Hippocampal formation (tissue), 2 donors: ENCODE measurements around the gene PIGQ.
A peak's percentile ranks its signal among the peaks of the same experiment; 100 is the strongest.

Experiments used
- DNase-seq, 2 donors: peaks; one replicate each; lab custom pipeline; 2025; lab: John Stamatoyannopoulos, UW

Gene PIGQ

DNA sequence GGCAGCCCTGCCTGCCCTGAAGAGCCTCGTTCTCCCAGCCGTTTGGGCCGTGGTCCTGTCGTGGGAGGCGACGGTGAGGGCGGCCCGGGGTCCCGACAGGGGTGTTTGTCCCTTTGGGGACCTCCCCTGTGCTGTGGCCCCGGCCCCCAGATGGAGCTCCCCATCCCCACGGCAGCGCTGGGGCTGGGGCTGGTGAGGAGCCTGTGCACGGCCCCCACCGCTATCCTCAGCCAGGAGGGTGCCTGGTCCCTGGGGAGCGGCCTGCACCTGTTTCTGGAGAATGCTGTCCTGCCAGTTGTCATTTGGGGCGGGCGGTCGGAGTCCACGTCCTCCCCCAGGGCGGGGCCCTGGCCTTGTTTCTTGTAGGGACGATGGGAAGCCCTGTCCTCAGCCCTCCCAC is 35.6 kb upstream of the PIGQ start:
- DNase-seq = no peak

DNA sequence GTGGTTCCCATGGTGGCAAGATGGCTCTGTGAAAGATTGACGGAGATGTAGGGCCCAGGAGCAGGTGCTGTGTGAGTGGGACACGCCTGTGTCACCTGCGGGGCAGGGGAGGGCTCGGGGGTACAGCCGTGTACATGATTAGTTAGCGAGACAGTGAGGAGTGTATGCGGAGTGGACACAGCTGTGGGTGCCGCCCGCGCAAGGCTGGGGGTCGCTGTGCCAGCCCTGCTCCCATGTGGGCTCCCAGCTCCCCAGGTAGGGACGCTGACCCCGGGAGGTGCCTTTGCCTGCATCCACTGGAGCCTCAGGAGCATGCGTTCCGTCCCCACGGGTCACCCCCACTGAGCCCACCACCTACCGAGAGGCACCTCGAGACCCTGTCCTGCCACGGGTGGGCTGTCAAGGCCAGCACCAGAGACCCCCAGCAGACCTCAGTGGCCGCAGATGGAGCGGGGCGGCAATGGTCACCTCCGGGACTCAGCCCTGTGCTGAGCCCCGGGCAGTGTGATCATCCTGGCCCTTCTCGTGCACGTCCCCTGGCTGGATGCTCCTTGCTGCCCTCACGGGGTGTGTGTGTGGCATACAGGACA is 34.8 kb upstream of the PIGQ start:
- no peak for DNase-seq

DNA sequence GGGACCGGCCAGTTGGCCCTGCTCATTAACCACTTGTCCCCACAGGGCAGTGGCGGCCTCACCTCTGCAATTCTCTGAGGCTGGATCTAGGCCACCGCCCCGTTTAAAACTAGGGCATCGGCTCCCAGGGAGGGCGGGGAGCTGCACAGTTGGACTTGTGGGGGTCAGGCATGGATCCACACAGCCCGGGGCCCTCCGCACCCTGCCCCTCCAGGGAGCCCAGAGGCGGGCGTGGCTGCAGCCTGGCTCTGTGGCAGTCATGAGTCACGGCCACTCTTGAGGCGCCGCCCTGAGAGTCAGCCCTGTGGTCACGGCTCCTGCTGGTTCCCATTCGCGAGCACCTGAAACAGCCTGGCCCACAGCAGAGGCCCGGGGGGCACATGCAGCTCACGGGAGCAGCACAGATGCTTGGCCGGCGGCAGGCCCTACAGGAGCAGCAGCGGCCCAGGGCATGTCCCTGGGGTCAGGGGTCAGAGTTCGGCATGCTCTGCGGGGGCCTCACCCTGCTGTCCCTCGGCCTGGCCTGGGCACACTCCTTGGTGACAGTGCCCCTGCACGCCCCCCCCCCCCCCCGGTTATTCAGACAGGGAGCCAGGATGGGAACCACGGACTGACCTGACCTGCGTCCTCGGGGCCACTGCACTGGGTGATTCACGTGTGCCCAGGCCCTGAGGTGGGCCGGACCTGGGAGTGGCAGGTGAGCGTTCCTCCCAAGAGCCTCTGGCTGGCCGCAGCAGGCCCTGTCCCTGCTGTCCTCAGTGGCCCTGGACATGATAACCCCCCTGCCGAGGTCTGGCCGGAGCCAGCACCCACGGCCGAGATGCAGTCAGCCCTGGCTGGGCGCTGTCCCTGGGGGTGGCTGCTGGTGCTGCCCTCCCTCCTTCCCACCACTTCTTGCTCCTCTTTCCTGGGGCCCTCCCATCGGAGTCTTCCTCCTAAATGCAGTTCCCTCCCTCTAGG is 34.0 kb upstream of the PIGQ start:
- no peak for DNase-seq

DNA sequence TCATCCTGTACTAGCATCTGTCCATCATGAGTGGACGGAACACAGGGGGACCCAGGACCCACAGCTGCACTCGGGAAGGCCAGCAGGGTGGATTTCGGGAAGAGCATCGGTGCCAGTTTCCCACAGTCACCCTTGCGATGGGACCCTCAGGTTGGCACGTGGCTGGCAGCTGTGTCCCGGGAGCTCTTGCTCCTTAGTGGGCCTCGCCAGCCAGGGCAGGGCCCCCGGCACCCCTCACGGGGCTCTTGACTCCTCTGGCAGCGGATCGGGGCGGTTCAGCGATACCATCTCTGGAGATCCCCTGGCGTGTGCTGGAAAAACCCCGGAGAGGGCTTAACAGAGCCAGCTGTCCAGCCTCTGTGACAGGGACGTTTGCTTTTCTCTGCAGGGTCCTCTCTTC is 33.0 kb upstream of the PIGQ start:
- DNase-seq = no peak

DNA sequence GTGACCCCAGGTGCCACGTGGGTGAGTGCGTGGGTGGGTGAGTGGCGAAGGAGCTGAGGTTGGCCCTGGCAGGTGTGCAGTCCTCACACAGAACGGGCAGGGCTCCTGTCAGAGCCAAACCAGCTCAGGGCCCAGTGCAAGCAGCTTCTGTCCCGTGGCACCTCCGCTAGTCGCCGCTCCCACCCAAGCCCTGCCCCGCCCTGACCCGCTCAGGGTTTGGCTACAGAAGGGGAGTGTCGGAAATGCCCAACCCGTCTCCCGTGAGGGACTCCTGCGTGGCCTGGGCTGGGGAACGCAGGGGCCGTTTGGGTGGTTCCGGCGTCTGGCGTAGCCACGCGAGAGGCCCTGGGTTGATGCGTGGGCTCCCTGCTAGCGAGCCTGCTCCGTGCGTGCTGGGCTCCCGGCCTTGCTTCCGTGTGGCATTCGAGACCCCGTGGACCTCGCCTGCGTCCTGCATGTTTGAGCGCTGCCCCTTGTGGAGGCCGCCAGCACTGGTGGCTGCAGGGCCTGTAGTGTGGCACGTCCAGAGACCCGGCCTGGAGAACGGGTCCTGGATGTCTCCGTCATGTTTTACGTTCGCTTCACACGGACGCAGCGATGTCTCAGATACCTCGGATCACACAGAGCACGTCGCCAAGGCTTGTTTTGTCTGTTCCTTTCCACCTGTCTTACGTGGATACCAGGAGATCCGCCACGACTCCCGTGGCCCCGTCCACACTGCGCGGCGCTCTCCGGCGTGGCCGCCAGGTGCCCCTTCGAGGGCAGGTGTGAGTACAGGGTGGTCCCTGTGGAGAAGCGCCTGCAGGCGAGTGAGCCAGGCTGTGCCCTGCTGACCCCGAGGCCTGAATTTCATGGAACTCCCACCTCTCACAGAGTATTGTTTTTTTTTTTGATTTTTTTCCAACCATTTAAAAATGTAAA is 32.1 kb upstream of the PIGQ start:
- no peak for DNase-seq

DNA sequence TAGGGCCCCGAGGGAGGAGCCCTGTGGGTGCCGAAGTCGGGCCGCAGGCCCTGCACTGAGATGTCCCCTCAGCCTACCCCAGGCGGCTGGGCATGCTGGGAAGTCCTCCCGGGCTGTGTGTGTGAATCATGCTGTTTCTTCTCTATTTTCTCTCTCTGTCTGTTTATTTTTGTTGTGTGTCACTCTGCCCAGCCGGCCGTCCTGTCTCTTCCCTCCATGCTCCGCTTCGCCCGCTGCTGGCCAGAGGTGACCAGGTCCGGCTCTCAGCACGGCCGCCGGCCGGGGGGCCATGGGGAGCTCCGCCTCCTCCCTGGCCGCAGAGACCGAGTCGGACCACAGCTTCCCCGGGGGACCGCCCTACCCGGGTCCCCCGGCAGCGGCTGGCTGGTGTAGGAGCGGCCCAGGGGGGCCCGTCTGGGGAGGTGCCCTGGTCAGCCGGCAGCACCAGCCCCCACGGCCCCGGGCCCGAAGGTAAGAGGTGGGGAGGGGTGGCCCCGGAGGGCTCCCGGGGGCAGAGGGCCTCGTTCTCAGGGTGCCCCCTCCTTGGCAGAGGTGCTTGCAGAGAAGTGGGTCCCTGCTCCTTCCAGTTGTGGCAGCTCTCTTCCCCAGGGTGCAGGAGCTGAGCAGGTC is 29.8 kb upstream of the PIGQ start:
- DNase-seq = no peak

DNA sequence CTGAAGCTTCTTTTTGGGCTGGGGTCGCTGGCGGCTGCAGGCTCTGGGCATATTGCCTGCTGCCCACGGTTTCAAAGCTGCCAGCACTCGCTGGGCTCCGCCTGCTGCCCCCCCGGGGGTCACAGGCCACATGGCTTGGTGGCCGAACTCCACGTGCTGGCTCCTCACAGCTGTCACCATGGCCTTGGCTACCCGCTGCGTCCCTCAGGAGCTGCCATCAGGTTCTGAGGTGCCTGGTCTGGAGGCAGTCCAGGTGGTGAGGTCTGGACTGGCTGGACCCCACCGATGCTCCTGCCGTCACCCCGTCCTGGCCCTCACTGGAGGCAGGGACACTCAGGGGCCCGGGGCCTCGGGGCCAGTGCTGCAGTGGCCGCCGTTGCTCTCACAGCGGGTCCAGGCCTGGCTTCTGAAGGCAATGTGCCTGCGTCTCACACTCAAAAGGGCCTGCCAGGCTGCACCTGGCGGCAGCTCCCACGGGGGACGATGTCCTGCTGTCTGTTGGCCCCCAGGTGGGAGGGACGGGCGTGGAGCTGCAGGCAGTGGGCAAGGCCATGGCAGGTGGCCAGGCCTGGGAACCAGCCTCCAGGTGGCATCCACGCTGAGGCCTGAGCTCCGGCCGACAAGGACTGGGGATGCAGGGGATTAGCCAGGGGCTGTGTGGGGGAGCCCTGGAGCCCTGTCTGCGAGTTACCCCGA is 29.0 kb upstream of the PIGQ start:
- no peak for DNase-seq

DNA sequence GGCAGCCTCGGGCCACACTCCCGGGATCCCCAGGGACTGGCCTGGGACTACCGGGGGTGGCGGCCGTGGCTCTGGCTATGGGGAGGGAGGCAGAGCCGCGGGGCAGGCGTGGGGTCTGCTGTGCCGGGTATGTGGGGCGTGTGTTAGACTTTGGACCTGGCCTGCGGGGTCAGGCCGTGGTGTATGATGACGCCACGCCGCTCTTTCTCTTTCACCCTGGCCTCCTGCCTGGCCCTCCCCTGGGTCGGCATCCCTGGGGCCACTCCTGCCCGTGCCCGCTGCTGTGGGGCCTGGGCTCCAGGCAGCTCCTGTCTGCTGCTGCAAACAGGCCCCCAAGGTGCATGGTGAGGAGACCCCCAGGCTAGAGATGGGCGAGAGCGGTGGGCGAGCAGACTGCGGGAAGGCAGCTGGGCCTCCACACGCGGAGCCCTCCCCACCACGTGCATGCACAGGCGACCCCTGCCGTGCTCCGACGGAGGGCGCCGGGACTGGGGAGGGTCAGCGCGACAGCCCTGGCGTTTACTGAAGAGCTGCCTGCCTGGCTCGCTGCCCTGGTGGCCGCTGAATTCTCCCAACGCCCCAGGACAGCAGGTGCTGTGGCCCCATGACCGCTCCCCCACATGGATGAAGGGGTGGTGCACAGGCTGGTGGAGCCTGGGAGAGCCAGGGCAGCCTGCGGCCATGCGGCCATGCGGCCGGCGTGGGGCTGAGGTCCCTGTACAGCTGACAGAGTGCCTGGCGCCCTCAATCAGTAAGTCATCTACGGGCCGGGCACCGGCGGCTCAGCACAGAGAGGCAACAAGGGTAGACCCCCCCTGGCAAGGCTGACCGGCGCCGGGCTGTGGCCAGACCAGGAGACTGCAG is 26.2 kb upstream of the PIGQ start:
- DNase-seq = no peak

DNA sequence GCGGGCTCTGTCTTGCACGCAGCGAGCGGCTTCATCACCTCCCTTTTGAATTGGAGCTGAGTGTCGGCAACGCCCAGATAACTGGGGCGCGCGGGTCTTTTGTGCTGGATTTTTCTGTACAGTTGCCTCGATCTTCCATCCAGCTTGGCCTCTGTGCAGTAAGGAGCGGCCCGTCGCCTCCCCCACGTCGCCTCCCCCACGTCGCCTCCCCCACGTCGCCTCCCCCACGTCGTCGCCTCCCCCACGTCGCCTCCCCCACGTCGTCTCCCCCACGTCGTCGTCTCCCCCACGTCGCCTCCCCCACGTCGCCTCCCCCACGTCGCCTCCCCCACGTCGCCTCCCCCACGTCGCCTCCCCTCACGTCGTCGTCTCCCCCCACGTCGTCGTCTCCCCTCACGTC is 25.3 kb upstream of the PIGQ start:
- DNase-seq = no peak

DNA sequence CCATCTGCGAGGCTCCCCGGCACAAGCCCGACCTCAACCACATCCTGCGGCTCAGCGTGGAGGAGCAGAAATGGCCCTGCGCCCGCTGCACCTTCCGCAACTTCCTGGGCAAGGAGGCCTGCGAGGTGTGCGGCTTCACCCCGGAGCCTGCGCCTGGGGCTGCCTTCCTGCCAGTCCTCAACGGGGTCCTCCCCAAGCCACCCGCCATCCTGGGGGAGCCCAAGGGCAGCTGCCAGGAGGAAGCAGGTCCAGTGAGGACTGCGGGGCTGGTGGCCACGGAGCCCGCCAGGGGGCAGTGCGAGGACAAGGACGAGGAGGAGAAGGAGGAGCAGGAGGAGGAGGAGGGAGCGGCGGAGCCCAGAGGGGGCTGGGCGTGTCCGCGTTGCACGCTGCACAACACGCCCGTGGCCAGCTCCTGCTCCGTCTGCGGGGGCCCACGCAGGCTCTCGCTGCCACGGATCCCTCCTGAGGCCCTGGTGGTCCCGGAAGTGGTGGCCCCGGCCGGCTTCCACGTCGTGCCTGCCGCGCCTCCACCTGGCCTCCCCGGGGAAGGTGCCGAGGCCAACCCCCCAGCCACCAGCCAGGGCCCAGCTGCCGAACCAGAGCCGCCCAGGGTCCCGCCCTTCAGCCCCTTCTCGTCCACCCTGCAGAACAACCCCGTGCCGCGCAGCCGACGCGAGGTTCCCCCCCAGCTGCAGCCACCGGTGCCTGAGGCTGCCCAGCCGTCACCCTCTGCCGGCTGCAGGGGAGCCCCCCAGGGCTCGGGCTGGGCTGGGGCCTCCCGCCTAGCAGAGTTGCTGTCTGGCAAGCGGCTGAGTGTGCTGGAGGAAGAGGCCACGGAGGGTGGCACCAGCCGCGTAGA is 22.6 kb upstream of the PIGQ start:
- DNase-seq = peak in 1 of 2 donors; percentile 24

DNA sequence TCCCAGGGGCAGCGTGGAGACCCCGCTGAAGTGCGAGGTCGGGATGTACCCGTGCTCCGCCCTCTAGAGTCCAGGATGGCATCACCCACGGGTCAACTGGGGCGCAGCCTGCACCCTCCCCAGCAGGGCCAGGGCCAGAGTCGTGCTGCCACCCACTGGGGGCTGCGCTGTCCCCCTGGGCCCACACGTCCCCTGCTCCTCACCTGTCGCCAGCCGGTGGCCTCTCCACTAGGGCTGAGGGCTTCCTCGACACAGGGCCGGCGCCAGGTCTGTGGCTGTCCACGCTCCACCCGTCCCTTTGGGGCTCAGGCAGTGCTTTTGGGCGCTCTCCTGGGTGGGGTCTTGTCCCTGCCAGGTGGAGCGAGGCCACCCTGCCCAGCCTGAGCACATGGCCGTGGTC is 21.2 kb upstream of the PIGQ start:
- no peak for DNase-seq

DNA sequence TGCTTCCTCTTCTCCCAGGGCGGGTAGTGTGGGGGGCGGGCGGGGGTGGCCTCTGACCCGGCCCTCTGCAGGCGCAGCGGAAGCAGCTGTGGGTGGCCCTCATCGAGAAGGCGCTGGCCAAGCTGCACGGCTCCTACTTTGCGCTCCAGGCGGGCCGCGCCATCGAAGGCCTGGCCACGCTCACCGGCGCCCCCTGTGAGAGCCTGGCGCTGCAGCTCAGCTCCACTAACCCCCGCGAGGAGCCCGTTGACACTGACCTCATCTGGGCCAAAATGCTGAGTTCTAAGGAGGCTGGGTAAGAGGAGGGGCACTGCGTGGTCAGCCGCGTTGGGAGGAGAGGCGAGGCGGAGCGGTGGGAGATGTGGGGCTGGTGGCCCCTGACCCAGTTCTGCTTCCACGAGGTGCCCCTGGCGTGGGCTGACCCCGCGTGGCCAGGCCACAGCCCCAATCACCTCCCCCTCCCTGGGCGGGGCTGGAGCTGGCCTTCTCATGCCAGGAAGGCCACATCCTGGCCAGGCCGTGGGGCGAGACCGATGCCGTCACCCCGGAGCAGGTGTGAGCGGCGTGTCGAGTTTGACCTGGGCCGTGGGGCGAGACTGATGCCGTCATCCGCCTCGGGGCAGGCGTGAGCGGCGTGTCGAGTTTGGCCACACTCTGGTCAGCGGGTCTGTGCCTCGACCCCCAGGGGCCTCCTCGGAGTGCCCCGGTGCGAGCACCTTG is 20.1 kb upstream of the PIGQ start:
- DNase-seq = no peak

DNA sequence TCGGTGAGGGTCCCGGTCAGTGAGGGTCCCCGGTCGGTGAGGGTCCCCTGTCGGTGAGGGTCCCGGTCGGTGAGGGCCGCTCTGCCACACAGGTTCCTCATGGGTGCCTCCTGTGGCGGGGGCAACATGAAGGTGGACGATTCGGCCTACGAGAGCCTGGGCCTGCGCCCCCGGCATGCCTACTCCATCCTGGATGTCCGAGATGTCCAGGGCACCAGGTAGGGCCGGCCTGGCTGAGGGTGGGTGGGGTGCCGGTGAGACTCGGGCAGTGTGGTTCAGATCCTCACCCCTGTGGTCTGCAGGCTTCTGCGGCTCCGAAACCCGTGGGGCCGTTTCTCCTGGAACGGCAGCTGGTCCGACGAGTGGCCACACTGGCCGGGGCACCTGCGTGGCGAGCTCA is 18.6 kb upstream of the PIGQ start:
- no peak for DNase-seq

DNA sequence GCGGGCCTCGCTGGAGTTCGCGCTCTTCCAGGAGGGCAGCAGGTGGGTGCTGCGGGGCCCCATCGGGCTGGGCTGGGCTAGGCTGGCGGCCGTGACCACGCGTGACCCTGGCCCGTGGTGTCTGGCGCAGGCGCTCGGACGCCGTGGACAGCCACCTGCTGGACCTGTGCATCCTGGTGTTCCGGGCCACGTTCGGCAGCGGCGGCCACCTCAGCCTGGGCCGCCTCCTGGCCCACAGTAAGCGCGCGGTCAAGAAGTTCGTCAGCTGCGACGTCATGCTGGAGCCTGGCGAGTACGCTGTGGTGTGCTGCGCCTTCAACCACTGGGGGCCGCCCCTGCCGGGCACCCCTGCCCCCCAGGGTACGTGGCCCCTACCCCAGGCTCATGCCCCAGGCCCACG is 17.6 kb upstream of the PIGQ start:
- no peak for DNase-seq

DNA sequence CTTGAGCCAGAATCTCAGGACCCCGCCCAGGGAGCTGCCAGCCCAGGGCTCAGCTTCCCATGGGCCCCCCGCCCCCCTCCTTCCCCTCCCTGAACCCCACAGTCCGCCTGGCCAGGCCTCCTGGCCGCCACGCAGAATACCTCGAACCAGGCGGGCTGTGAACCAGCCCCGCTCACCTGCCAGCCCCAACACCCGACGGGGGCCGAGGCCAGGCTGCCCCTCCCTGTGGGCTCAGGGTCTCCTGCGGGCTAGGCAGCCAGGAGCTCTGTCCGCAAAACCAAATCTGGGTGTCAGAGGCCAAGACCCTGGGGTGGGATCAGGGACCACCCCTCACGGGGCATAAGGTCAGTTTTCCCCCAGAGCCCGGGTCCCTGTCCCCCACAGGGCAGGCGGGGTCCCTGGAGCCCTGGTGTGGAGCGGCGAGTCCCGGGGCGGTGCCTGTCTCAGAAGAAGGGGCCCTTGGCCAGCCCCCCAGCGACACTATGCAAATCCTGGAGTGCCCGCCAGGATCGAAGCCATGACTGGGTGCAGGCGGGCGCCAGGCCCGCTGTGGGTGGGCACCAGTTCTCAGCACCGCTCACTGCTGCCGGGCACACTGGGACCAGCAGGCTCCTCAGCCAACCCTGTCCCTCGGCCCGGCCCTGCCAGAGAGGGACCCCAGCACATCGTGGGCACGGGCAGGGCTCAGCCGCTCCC is 16.0 kb upstream of the PIGQ start:
- DNase-seq = no peak

DNA sequence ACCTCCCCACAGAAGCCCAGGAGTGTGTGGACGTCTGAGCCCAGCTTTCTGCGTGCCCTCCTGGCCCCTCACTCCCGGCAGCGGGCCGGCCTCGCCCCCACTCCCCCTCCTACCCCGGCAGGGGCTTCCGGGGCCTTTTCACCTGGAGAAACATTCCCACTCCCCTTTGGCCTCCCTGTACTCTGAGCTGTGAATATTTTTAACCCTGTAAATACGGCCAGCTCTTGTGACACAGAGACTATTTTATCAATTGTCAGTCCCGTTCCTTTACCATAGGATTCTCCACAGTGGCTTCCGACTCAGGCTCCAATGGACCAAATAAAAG is 15.5 kb upstream of the PIGQ start:
- DNase-seq = no peak

DNA sequence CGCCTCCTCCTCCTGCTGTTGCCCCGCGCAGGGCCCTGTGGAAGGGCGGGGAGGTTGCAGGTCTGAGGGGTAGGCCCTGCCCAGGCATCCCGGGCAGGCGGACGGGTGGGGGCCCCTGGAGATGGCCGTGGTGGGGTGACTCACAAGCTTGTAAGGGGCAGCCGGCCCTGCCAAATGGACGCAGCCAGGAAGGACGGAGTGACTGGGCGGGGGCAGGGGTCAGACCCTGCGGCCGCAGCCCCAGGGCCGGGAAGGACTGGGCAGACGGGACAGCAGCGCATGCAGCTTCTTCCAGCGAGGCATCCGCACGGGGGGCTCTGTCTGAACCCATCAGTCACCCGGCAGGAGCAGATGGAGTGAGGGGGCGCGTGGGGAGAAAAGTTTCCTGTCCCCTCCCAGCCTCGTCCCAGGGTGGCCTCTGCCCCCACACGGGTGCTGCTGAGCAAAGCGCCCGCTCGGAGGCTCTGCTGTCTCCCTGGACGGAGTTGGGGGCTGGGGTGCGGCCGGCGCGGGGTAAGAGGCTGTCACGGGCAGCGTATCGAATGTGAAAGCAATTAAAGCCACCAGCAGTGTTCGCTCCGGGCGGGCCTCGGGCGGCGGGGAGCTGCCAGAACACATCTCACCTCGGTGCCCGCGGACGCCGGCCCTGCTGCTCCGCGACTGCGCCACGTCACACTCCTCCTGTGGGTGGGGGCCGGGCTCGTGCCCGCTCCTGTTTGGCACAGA is 15.0 kb upstream of the PIGQ start:
- DNase-seq = no peak
